Body of pancreas (tissue), 4 donors: ENCODE data around the gene PREP.

Experiments used
- POLR2A ChIP-seq, 3 donors: fragments of 450-650 bp; IDR thresholded peaks; one replicate each; pipeline ENCODE4 v1.6.1; 2016; ENCODE audit warnings: antibody characterized with exemption in 3 of 3, mild to moderate bottlenecking in 2 of 3
- TF ChIP-seq, protein P1 (sequence below), 7 experiments: fragments of 450-650 bp in 4 of 7; fragments of 200-600 bp in 3 of 7; sonication (generic) in 3 of 7; IDR thresholded peaks; one replicate each; pipeline ENCODE4 v1.5.1; 2016 to 2019; ENCODE audit warnings: antibody characterized with exemption in 7 of 7

DNA sequence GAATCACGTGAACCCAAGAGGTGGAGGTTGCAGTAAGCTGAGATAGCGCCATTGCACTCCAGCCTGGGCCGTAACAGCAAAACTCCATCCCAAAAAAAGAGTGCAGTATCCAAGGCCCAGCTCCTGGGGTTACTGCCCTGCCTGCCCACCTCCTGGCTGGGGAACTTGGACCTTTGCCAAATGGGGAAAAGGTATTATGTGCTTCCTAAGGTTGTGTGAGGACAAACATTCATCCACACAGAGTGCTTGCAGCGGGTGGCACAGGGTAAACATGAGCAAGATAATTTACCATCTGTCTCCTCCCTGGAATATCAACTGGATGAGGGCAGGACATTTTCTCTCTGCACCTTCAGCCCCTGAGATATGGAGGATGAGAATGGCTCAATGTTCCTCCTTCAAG lies 128.2 kb downstream of the PREP start:
- TF ChIP-seq POLR2A (IDR thresholded peaks at IDR 0.05) = no peak
- TF ChIP-seq, protein P1, sequence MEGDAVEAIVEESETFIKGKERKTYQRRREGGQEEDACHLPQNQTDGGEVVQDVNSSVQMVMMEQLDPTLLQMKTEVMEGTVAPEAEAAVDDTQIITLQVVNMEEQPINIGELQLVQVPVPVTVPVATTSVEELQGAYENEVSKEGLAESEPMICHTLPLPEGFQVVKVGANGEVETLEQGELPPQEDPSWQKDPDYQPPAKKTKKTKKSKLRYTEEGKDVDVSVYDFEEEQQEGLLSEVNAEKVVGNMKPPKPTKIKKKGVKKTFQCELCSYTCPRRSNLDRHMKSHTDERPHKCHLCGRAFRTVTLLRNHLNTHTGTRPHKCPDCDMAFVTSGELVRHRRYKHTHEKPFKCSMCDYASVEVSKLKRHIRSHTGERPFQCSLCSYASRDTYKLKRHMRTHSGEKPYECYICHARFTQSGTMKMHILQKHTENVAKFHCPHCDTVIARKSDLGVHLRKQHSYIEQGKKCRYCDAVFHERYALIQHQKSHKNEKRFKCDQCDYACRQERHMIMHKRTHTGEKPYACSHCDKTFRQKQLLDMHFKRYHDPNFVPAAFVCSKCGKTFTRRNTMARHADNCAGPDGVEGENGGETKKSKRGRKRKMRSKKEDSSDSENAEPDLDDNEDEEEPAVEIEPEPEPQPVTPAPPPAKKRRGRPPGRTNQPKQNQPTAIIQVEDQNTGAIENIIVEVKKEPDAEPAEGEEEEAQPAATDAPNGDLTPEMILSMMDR (IDR thresholded peaks at IDR 0.05) = no peak
